Immature natural killer cell (primary cell): ENCODE results near the gene MYH14. TPM values are rescaled to one million over a fixed set of nuclear protein-coding genes. Genes with fewer than 3 reads are reported as not detected.

Source experiments
- DNase-seq, 3 donors: peaks; one replicate each; pipeline ENCODE4 v3.0.0; 2022; ENCODE audit warnings: mixed read lengths in 1 of 3
- H3K27ac Mint-ChIP-seq, 6 donors: one replicate each; pipeline ENCODE4 v1.8.0; 2020; ENCODE audit warnings: mixed read lengths in 6 of 6, mild to moderate bottlenecking in 5 of 6, inconsistent platforms in 4 of 6, moderate library complexity in 3 of 6
- H3K27me3 Mint-ChIP-seq, 3 donors: one replicate each; pipeline ENCODE4 v1.8.0; 2020 to 2021; ENCODE audit warnings: low read depth in 3 of 3, mild to moderate bottlenecking in 3 of 3, mixed read lengths in 3 of 3, moderate library complexity in 3 of 3, inconsistent platforms in 1 of 3
- H3K36me3 Mint-ChIP-seq, 3 donors: one replicate each; pipeline ENCODE4 v1.8.0; 2020; ENCODE audit warnings: mixed read lengths in 3 of 3, inconsistent platforms in 2 of 3, mild to moderate bottlenecking in 2 of 3
- H3K4me1 Mint-ChIP-seq, 2 donors: one replicate each; pipeline ENCODE4 v1.8.0; 2020; ENCODE audit warnings: inconsistent platforms in 2 of 2, mild to moderate bottlenecking in 2 of 2, mixed read lengths in 2 of 2, moderate library complexity in 1 of 2
- H3K4me3 Mint-ChIP-seq, 5 donors: one replicate each; pipeline ENCODE4 v1.8.0; 2020; ENCODE audit warnings: mild to moderate bottlenecking in 5 of 5, mixed read lengths in 5 of 5, inconsistent platforms in 3 of 5, moderate library complexity in 3 of 5
- H3K9me3 Mint-ChIP-seq, 6 donors: one replicate each; pipeline ENCODE4 v1.8.0; 2020; ENCODE audit warnings: mild to moderate bottlenecking in 6 of 6, mixed read lengths in 6 of 6, inconsistent platforms in 4 of 6, moderate library complexity in 3 of 6
- polyA plus RNA-seq, 3 donors: library from polyadenylated mRNA; unstranded; fragments of 300-500 nt; fragmentation: Illumina TruSeq; gene quantifications; one replicate each; pipeline ENCODE4 v1.2.3, GENCODE V29; 2021

The MYH14 gene
- polyA plus RNA-seq, 3 donors from 2014 or later = not detected

GRCh38 chr19:50310759-50311465 lies 107.5 kb downstream of the MYH14 start:
- Mint-ChIP-seq H3K9me3 (no peaks in the 10 kb centered on the region), H3K27ac (no peak overlapping the region), H3K4me1 (no peaks in the 10 kb centered on the region), H3K36me3 (no peaks in the 10 kb centered on the region), H3K4me3 (no peak overlapping the region), H3K27me3 (peaks cover 5 to 37% (median 17%) of the 10 kb centered on the region in 3 donors)
- DNase-seq = no peak

DNA sequence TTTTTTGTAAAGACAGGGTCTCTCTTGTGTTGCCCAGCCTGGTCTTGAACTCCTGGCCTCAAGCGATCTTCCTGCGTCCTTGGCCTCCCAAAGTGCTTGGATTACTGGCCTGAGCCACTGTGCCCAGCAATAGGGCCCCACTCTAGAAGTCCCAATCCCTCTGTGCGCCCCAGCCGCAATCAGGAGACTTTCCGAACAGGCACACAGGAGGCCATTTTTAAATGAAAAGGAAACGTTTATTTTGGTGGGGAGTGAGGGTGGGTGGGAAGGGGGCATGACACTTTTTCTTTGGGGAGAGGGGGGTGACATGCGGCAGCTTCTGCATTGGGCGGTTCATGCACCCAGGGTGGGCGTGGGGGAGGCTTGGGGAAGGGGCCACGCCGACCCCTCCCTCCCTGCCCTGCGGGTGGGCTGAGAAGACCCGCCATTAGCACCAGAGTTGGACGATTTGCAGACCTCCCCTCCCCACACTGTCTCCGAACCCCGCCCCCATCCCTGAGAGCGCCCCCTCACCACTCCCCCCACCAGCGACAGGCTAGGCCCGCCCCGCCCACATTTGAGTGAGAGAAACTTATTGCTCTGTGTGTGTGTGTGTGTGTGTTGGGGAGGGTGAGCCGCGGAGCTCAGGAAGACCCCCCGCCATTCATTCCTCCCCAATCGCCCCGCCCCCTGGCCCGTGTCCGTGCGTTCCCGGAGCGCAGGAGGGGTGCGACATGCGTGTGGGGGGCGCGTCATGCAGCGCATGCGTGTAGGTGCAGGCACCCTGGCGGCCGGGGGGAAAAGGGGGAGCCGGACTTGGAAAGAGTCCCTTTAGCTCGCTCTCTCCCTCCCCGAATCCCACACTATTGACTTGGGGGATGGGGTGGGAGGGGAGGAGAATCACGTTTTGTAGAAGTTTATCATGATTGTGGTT lies 108.6 kb downstream of the MYH14 start:
- Mint-ChIP-seq H3K4me3 (no peak overlapping the region), H3K27me3 (peaks cover 5 to 40% (median 17%) of the 10 kb centered on the region in 3 donors), H3K4me1 (no peaks in the 10 kb centered on the region), H3K27ac (no peak overlapping the region), H3K9me3 (no peaks in the 10 kb centered on the region), H3K36me3 (no peaks in the 10 kb centered on the region)
- DNase-seq = no peak

DNA sequence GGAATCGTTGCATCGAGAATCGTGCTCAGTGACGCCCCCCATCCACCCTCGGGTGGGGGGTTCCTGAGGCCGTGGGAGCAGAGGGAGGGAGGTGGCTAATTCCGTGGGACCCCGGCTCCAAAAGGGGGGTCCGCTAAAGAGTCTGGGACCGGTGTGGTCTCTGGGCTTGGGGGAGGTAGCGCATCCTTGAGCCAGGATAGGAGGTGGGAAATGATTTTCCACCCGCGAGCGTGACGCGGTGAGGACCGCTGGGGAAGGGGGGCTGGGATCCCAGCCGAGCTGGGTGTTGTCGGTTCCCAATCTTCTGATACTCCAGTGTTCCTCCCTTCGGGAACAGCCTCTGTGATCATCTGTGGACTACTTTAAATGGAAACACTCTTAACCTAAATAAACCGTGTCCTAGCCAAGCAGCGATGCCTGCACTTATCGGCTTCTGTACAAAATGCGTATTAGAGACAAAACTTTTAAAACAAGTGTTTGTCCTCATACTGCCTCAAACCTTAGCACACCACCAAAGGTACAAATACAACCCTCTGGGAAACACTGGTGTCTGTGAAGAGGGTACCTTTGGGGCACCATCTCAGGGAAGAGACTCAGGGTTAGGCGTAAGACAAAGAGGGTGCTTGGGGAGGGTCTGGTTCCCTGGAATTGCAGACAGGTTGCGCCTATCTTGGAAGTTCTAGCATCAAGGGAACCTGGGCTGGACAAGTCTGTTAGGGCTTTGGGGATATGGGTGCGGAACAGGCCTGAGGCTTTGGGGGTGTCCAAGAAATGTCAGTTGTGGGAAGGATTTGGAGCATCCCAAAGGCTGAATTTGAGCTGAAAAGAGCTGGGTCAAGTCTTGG lies 109.8 kb downstream of the MYH14 start:
- Mint-ChIP-seq H3K4me3 (no peak overlapping the region), H3K27ac (no peak overlapping the region), H3K36me3 (no peaks in the 10 kb centered on the region), H3K27me3 (peaks cover 5 to 38% (median 20%) of the 10 kb centered on the region in 3 donors), H3K9me3 (no peaks in the 10 kb centered on the region), H3K4me1 (no peaks in the 10 kb centered on the region)
- no peak for DNase-seq

- Mint-ChIP-seq H3K27ac (no peak overlapping the region), H3K4me3 (no peak overlapping the region), H3K27me3 (peaks cover 8 to 33% (median 17%) of the 10 kb centered on the region in 3 donors), H3K4me1 (no peaks in the 10 kb centered on the region), H3K9me3 (no peaks in the 10 kb centered on the region), H3K36me3 (no peaks in the 10 kb centered on the region)
- DNase-seq = no peak
Observed at GRCh38 chr19:50313812-50314536, 110.6 kb downstream of the MYH14 start.

- Mint-ChIP-seq H3K27me3 (peaks cover 11 to 33% (median 17%) of the 10 kb centered on the region in 3 donors), H3K27ac (no peak overlapping the region), H3K4me3 (peak overlapping the region in 1 of 5 donors; percentile 77), H3K4me1 (no peaks in the 10 kb centered on the region), H3K36me3 (no peaks in the 10 kb centered on the region), H3K9me3 (no peaks in the 10 kb centered on the region)
- DNase-seq = no peak
Observed at GRCh38 chr19:50314724-50315708, 111.6 kb downstream of the MYH14 start.

- Mint-ChIP-seq H3K9me3 (no peaks in the 10 kb centered on the region), H3K27ac (no peak overlapping the region), H3K36me3 (no peaks in the 10 kb centered on the region), H3K4me3 (peak overlapping the region in 1 of 5 donors; percentile 18), H3K4me1 (no peaks in the 10 kb centered on the region), H3K27me3 (peaks cover 12 to 29% (median 16%) of the 10 kb centered on the region in 3 donors)
- DNase-seq = no peak
Observed at GRCh38 chr19:50315773-50316448, 112.5 kb downstream of the MYH14 start.

- no peak for DNase-seq
- no peaks in the 10 kb centered on the region for H3K4me1 Mint-ChIP-seq
- H3K36me3 Mint-ChIP-seq = no peaks in the 10 kb centered on the region
- H3K9me3 Mint-ChIP-seq = no peaks in the 10 kb centered on the region
- peaks cover 14 to 21% (median 16%) of the 10 kb centered on the region in 3 donors for H3K27me3 Mint-ChIP-seq
- H3K4me3 Mint-ChIP-seq = no peak overlapping the region
- no peak overlapping the region for H3K27ac Mint-ChIP-seq
Observed at GRCh38 chr19:50317115-50317514, 113.7 kb downstream of the MYH14 start.

DNA sequence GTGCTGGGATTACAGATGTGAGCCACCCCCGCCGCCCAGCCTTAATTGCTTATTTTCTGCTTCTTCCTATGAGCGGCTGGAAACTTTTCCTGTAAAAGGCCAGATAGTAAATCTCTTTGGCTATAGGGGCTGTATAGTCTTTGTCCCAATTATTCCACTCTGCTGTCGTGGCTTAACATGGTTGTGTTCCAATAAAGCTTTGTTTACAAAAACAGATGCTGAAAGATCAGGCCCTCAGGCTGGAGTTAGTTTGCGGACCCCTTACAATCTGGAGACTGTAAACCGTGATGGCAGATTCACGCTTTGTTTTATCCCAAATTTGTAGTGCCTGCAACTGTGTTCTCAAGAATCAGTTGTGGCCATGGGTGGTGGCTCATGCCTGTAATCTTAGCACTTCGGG lies 115.0 kb downstream of the MYH14 start:
- no peak overlapping the region for H3K4me3 Mint-ChIP-seq
- H3K9me3 Mint-ChIP-seq = peaks cover 0 to 4% (median 0%) of the 10 kb centered on the region in 6 donors
- H3K4me1 Mint-ChIP-seq = no peaks in the 10 kb centered on the region
- DNase-seq = no peak
- H3K36me3 Mint-ChIP-seq = peaks cover 0 to 3% (median 0%) of the 10 kb centered on the region in 3 donors
- peaks cover 11 to 21% (median 20%) of the 10 kb centered on the region in 3 donors for H3K27me3 Mint-ChIP-seq
- H3K27ac Mint-ChIP-seq = no peak overlapping the region

GRCh38 chr19:50319156-50319555 lies 115.7 kb downstream of the MYH14 start:
- peaks cover 7 to 20% (median 18%) of the 10 kb centered on the region in 3 donors for H3K27me3 Mint-ChIP-seq
- H3K36me3 Mint-ChIP-seq = peaks cover 0 to 3% (median 0%) of the 10 kb centered on the region in 3 donors
- H3K4me1 Mint-ChIP-seq = no peaks in the 10 kb centered on the region
- H3K4me3 Mint-ChIP-seq = no peak overlapping the region
- H3K9me3 Mint-ChIP-seq = peaks cover 0 to 9% (median 0%) of the 10 kb centered on the region in 6 donors
- DNase-seq = no peak
- H3K27ac Mint-ChIP-seq = no peak overlapping the region

DNA sequence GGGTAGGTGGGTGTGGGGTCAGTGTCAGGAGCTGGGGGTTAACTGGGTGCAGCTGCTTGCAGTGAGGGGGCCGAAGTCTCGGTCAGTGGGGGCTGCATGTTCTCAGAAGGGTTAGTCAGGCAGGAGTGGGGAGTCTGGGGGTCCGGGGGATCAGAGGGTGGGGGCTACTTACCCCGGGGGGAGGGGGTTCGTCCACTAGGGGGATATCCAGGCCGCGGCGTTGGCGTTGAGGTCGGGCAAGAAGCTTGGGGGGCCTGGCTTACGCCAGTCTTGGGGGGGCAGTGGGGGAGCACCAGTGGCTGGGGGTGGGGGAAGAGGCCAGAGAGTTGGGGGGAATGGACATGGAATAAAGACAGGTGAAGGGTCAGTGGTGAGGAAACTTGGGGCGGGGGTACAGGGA lies 116.6 kb downstream of the MYH14 start:
- DNase-seq = no peak
- no peak overlapping the region for H3K27ac Mint-ChIP-seq
- peaks cover 7 to 21% (median 19%) of the 10 kb centered on the region in 3 donors for H3K27me3 Mint-ChIP-seq
- H3K9me3 Mint-ChIP-seq = peaks cover 0 to 9% (median 0%) of the 10 kb centered on the region in 6 donors
- H3K4me1 Mint-ChIP-seq = no peaks in the 10 kb centered on the region
- H3K4me3 Mint-ChIP-seq = no peak overlapping the region
- H3K36me3 Mint-ChIP-seq = peaks cover 0 to 3% (median 0%) of the 10 kb centered on the region in 3 donors

- DNase-seq = no peak
- H3K4me1 Mint-ChIP-seq = no peaks in the 10 kb centered on the region
- peaks cover 0 to 9% (median 0%) of the 10 kb centered on the region in 6 donors for H3K9me3 Mint-ChIP-seq
- H3K4me3 Mint-ChIP-seq = no peak overlapping the region
- peaks cover 9 to 24% (median 19%) of the 10 kb centered on the region in 3 donors for H3K27me3 Mint-ChIP-seq
- no peak overlapping the region for H3K27ac Mint-ChIP-seq
- peaks cover 0 to 3% (median 0%) of the 10 kb centered on the region in 3 donors for H3K36me3 Mint-ChIP-seq
Observed at GRCh38 chr19:50320596-50320995, 117.2 kb downstream of the MYH14 start.
